NCI-H1105 (cell line): ENCODE results near the gene MYO10.
"Not testable (repeated sequence)": the region's sequence is repeated elsewhere in the genome, so short reads cannot be mapped to it uniquely, and the experiment has no call there.

Experiments
- DNase-seq: peaks from one replicate; lab custom pipeline; 2025; lab: John Stamatoyannopoulos, UW

MYO10 gene

DNA sequence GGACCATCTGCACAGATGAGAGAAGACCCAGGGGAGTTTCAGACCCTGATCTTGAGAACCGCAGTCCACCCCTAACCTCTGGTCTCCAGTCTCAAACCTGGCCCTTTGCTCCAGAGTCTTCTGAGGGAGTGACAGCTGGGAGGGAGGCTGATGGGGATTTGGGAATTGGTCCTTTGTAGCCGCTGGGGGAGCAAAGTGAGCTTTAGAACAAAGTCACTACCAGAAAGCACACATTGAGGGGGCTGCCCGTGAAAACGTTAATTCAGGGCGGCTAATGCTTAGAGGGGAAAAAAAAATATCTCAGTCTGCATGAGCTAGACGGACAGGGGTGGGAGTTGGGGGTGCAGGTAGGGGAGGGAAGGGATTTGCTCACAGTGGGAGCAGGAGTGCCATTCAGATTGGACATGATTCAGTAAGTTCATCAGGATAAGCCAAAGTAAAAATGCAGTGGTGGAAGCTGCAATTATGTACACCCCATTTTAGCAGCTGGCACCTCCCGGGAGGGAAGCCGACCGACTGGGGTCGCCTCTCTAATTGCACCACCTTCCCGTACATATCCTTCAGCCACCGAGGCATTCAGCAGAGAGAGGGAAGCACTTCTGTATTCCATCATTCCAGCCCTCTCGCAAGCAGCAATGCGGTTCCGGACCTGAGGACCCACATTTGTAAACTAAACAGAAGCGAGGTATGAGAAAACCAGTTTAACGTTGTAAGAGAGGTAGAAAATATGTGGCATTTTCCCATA, 195.8 kb downstream of the MYO10 start:
- DNase-seq, result no peak

DNA sequence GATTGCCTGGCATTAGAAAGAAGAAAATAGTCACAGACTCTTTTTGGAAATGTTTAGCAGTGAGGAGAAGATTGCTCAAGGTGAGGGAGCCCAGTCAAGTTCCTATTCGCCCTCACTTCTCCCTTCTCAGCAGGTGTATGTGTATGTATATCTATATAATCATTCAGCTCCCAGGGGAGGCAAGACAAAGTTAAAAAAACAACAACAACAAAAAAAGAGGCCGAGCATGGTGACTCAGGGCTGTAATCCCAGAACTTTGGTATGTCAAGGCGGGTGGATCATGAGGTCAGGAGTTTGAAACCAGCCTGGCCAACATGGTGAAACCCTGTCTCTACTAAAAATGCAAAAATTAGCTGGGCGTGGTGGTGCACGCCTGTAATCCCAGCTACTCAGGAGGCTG, 197.7 kb downstream of the MYO10 start:
- not testable (repeated sequence) for DNase-seq

DNA sequence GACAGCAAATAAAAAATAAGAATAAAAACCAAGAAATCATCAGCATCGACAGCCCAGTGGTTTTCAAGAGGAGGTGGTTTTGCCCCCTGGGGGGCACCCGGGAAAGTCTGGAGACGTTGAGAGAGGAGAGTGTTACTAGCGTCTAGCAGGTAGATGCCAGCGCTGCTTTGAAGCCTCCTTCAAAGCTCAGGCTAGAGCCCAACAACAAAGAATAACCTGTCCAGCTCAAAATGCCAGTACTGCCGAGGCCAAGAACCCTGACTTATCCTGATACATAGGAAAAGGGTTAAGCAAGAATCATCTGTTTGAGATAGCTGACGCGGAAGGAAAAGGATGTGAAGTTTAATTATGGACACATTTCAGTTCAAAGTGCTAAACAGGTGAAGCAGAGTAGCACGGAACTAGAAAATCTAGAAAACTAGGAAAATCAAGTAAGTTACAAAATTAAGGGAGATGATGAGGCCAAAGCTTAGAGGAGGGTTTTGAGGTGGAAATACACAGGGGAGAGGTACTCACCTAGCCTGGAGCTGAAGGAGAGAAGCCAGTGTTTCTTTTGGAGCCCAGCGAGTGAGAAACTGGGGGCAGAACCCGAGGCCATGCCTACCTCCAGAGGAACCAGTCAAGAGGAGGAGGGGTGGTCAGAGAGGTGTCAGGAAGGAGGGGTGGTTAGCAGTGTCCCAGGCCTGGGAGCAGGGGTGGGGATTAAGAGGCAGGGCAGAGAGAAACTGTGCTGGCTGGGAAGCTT, 198.3 kb downstream of the MYO10 start:
- DNase-seq, result no peak

DNA sequence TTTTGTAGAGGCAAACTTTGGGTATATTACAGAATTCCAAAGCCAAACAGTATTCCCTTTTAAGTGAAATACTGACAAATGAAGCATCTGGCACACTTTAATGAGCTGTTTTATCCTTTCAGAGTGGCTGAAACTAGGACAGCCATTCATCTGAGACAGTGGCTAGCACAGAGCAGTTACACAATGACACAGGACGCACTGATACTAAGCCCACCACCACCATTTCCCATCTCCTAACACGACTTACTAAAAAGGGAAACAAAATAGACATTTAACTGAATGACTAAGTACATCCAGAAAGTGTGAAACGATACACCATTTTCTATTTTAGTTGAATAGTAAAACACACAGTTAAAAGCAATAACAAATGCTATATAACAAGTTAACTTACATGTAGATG, 198.9 kb downstream of the MYO10 start:
- no peak for DNase-seq

DNA sequence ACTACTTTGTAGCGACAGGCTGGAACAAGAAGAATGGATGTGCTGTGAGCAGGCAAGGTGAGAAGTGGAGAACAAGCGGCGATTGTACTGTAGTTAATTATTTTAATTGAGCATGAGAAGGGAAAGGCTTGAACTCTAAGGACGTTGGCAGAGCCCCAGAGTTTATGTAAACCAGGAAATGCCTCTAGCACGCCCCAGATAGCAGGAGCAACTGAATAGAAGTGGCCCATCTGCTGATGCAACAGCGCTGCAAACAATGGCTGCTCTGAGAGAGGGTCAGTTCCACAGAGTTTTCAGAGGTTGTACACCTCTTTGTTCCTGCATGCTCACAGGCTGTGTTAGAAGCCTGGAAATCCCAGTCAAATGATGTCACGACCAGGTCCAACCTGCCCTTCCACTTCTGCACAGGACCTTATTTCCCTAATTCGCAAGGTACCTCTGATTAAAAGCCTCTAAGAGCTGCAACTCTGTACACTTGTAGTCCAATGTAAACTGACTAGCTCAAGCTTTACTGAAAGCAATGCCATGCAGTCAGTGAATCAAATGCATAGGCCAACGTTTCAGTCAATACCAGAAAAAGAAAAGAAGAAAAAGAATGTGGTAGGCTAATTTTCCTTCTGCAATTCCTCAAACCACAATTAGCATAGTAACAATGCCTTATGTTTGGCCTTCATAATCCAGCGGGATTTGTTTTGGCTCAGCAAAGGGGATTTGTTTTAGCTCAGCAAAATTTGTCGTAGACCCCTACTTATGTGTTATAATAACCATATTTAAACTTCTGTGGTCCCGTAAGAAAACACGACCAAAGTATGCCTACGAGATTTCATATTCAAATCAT, 199.7 kb downstream of the MYO10 start:
- DNase-seq, result peak; percentile 94

DNA sequence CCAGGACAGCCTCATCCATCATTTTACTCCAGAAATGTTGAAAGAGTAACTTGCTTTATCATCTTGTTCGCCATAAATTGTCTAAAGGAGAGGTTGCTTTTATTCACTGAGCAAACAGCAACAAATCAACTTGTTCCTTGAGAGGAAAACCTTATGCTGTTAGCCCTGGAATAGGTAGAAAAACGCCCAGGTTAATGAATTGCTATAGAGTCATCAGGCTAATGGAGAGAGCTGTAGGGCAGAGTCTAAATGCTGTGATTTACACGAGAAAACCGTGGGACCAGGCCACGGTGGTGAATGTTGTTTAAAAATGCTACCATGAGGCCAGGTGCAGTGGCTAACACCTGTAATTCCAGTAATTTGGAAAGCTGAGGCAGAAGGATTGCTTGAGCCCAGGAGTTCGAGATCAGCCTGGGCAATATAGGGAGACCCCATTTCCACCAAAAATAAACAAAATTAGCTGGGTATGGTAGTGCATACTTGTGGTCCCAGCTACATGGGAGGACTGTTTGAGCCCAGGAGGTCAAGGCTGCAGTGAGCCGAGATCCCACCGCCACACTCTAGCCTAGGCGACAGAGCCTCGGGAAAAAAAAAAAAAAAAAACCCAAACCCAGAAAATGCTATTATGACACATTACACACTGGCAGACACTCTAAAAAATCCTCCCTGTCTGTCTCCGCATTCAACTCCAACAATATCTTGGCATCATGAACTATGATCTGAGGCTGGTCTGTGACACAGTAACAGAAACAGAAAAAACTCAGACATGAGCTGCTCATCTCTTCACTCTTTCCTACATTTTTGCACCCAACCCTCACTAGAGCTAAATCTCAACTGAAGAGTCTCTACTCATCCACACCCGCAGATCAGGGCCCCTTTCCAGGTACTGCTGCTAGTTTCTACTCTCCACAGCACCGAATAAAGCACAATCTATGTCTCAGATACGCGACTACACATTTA, 200.7 kb downstream of the MYO10 start:
- DNase-seq, result no peak

DNA sequence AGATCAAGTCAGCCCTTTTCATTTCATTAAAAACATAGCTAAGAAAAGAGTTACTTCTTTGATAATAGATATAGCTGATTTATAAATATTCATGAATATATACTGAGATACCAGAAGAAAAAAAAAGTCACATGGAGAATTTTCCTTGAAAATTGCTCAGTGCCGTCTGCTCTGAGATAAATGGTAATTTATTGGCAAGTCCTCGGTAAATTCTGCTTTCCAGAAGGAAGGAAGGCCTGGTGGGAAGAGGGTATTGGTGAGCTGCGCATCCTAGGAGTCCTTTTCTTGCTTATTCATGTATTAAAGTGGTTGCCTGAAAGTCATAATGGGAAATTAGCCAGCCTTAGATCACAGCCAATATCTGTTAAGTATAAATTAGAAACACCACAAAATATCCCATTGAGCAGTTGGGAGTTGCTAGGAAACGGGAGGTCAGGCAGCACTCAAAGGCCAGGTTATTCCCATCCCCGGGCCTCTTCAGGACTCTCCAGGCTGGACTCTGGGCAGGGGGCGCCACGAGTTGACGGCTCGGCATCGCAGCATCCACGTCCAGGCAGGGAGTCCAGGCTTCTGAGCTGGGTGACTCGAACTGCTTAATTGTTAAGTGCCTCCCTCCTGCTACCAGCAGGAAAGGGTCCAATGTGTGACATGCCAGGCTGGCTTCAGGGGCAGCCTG, 202.6 kb downstream of the MYO10 start:
- no peak for DNase-seq

DNA sequence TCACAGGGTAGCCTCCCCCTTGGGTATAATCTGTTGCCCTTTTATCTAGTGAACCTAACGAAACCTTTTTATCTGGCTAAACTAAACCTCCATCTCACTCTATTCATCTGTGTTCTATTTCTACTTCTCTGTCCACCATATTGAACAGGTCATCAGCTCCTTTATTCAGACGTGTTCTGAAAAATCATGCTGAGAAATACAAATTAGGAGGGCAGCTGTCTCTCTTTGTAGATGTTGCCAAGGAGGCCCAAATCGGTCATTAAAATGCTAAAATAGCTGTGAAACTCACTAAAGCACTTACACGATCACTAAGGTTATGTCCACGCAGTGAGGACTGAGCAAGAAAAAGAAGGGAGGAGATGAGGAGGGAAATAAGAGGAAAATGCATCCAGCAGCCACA, 203.7 kb downstream of the MYO10 start:
- DNase-seq, result no peak

DNA sequence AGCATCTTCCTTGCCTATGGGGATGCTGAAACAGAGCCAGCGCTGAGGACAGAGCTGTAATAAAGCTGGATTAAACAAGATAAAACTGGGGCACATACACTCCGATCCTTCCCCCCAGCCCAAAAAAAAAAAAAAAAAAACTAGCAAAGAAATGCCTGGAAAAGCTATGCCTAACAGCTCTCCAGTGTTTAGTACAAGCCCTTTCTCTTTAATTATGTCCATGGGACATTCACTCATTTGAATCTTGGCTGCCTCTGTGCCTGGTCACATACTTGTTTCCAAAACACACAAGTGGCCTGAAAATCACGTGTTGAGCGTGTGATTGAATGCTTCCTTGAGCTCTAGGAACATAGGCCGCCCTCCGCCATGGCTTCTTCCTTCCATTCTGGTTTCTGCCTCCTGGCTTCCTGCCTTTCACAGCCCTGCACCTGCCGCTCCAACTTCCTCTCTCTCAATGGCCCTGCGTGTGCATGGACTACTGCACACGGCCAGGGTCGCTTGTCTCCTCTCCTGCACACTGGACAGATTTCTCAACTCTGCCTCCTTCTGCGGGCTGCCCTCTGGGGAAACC, 208.2 kb downstream of the MYO10 start:
- DNase-seq, result peak; percentile 35

DNA sequence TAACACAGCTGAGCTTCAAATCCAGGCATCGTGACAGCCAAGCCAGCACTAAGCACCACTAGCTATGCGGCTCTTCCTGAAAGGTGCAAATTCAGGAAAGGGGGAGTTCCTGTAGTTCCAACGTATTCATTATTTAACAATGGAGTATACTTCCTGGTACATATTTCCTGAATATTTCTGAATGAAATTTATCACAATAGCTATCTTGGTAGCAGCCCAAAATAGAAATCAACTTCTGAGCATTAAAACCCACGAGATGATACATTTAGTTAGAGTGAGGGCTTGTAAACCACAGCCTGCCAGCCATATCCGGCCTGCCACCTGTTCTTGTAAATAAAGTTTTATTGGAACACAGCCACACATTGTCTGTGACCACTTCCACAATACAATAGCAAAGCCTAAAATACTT, 209.5 kb downstream of the MYO10 start:
- no peak for DNase-seq

DNA sequence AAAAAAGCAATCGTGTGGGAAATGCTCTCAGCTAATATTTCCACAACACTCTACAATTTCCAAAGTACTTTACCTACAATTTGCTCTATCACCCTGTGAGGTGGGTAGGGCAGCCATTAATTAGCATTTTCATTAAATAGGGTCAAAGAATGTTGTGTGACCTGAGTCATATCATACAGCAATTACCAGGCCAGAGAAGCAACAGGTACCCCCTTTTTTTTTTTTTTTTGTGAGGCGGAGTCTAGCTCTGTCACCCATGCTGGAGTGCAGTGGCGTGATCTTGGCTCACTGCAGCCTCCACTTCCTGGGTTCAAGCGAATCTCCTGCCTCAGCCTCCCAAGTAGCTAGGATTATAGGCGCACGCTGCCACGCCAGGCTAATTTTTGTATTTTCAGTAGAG, 210.5 kb downstream of the MYO10 start:
- no peak for DNase-seq

DNA sequence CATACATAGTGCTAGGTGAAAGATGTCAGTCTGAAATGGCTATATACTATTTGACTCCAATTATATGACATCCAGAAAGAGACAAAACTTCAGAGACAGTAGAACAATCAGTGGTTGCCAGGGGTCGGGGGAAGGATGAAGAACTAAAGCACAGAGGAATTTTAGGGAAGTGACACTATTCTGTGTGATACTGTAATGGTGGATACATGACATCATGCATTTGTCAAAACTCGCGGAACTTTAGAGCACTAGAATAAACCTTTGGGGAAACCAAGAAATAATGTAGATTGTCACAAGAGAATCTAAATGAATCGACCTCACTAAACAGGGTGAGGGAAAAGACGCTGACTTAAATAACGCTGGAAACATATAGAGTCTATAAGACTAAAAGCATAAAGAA, 212.3 kb downstream of the MYO10 start:
- DNase-seq, result no peak

DNA sequence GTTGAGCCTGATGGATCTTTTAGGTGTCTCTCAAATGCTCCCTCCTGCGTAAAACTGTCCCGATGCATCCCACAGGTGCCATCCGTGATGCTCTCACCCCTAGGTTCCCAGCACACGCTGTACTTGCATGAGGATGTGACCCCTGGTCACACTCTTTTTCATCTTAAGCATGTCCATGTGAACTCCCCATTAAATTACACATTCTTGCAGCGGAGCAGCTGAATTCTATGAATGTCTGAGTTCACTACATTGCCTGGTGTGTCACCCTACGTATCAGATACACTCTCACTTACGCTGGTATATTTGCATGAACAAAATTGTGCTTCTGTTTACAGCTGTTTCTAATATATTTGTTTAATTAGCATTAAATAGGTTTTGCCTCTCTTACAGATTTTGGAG, 214.0 kb downstream of the MYO10 start:
- no peak for DNase-seq

DNA sequence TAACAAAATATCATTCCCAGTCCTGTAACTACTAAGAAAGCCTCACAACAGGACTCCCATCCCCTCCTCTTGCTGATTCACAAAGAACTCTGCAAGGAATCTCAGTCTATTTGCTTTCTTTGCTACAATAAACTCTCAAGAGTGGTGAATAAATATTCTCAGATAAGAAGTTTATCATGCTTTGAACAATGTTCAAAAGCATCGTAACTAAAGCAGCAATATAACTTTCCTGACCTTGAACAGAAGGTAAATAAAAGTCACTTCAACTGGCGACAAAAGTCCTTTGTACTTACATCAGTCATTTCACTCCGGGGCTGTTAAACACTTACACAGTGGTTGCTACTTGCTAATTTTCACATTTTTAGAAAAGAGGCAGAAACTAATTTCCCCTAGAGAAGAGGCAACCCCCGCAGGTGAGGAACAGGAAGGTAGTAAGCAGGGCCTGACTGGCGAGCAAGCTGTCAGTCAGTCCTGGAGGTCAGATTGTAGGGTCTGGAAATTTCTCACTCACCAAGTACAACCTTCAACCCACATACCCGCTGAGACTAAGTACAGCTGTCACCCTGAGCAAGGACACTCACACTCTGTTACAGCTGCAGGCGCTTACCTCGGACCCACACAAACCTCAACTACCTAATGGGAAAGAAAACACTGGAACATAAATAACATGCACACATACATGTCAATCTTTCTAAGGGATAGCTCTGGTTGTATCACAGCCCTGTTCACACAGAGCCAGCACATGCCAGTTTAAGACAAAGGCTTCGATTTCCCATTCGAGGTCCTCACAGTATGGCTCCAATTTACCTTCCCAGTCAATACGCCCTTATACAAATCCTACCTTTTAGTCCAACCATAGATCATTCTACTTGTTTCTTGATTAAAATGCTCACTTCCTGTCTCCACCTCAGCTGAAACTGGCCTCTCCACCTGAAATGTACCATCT, 214.7 kb downstream of the MYO10 start:
- no peak for DNase-seq

DNA sequence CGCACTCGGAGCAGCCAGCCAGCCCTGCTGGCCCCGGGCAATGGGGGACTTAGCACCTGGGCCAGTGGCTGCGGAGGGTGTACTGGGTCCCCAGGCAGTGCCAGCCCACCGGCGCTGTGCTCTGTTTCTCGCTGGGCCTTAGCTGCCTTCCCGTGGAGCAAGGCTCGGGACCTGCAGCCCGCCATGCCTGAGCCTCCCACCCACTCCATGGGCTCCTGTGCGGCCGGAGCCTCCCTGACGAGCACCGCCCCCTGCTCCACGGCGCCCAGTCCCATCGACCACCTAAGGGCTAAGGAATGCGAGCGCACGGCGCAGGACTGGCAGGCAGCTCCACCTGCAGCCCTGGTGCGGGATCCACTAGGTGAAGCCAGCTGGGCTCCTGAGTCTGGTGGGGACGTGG, 218.1 kb downstream of the MYO10 start:
- not testable (repeated sequence) for DNase-seq

DNA sequence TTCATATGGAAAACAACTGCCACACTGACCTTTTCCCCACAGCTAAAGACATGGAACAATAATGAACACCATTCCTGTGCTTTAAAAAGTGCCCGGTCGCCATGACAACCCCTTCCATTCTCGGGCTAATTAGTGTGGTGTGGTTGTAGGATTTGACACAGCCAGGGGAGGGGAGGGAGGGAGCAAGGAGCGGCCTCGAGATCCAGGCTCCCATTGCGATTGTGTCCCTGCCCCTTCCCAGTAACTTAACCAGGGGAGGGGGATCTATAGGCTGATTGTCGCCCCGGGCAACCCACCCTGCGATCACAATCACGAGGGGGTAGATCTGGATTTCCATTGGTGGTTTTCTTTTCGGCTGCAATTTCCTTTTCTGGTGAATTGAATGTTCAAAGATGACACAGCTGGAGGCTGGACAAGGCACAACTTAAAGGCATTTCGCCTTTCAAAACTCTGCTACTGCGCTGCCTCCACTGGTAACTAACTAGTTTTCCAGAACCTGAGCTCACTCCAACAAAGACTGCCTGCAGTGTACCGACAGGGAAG, 222.6 kb downstream of the MYO10 start:
- no peak for DNase-seq

DNA sequence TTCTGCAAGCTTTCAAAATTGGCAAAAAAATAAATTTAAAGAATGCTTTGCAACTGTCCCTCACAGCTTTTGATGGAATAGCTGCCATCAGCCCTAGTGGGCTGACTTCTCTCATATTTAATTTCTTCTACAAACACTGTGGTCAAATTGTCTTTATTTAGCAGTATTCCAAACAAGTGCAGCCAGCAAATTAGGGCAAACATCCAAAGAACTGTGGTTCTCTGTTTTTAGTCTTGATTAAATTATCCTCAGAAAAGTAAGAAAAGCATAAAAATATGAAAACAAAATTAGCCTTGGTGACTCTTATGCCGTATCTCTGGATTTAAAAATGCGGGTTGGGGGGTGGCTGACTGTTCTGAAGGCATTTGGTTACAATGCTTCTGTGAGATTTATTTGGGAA, 223.5 kb downstream of the MYO10 start:
- no peak for DNase-seq

DNA sequence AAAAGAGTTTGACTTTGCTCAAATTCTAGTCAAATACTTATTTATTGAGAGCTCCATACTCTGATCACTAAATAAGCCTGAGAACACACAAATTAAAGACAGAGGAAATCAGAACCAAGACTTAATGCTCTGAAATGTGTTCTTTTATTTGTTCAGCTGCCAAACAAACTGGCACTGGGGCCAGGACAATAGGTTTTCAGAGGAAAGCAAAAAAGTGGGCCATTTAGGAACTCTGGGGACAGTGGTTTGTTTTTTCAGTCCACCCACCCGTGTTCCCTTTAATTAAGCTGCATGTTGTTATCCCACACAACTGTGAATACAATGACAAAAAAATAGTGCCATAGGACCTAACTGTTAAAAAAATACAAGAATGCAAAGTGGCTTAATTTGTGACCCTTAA, 223.9 kb downstream of the MYO10 start:
- DNase-seq, result no peak
